Lung (tissue), 12 donors: ENCODE measurements around the gene CHMP1B. TPM values are rescaled to one million over a fixed set of nuclear protein-coding genes. Genes with fewer than 3 reads are reported as not detected.

Source experiments
- ATAC-seq: fragments of 200-7000 bp; cut with Tn5 transposase; one replicate; pipeline ENCODE4 v1.9.1; 2020; ENCODE audit warnings: moderate number of reproducible peaks; ENCODE audit not compliant: insufficient read depth, low FRiP score
- DNase-seq, 3 donors: peaks; one replicate each; pipeline ENCODE4 v3.0.0-alpha.2; 2013 to 2017
- H3K27ac ChIP-seq, 2 donors: one replicate each; pipeline ENCODE4 v1.5.1; 2013; ENCODE audit warnings: mild to moderate bottlenecking in 2 of 2, moderate library complexity in 2 of 2, control low read depth in 1 of 2, inconsistent platforms in 1 of 2, low read depth in 1 of 2, low read length in 1 of 2
- H3K27me3 ChIP-seq, 3 donors: one replicate each; pipeline ENCODE4 v1.5.1; 2013; ENCODE audit warnings: low read length in 2 of 3; ENCODE audit not compliant: control insufficient read depth in 3 of 3, insufficient read depth in 3 of 3
- H3K36me3 ChIP-seq, 4 donors: one replicate each; pipeline ENCODE4 v1.5.1; 2013; ENCODE audit warnings: low read length in 4 of 4, mild to moderate bottlenecking in 1 of 4, moderate library complexity in 1 of 4; ENCODE audit not compliant: control insufficient read depth in 4 of 4, insufficient read depth in 4 of 4
- H3K4me1 ChIP-seq, 5 donors: one replicate each; pipeline ENCODE4 v1.5.1; 2013; ENCODE audit warnings: low read length in 5 of 5, mild to moderate bottlenecking in 2 of 5, moderate library complexity in 1 of 5; ENCODE audit not compliant: control insufficient read depth in 5 of 5, insufficient read depth in 5 of 5
- H3K4me3 ChIP-seq: one replicate; pipeline ENCODE4 v1.5.1; 2013; ENCODE audit warnings: mild to moderate bottlenecking, control low read depth, moderate library complexity
- H3K9ac ChIP-seq, 2 donors: one replicate each; pipeline ENCODE4 v1.5.1; 2013; ENCODE audit warnings: low read length in 2 of 2, control low read depth in 1 of 2; ENCODE audit not compliant: insufficient read depth in 1 of 2
- H3K9me3 ChIP-seq, 4 donors: one replicate each; pipeline ENCODE4 v1.5.1; 2013; ENCODE audit warnings: low read length in 3 of 4, mild to moderate bottlenecking in 1 of 4, moderate library complexity in 1 of 4; ENCODE audit not compliant: control insufficient read depth in 4 of 4, insufficient read depth in 3 of 4
- CTCF ChIP-seq: IDR thresholded peaks from 2 replicates; pipeline ENCODE4 v1.5.1; 2012; ENCODE audit warnings: mild to moderate bottlenecking; ENCODE audit errors: control extremely low read depth, extremely low read depth
- WGBS, 2 donors: extraction: QIAGEN DNeasy Blood & Tissue Kit; methylation state at CpG; one replicate each; pipeline ENCODE4 v1.1.7; 2013; 5-methylcytosine and 5-hydroxymethylcytosine counted together
- polyA plus RNA-seq, 2 donors: library from polyadenylated mRNA; stranded (reverse); fragments of 200-250 nt; gene quantifications; one replicate each; pipeline ENCODE4 v1.2.1, GENCODE V29; 2013
- total RNA-seq, 2 donors: library from RNA; depleted of rRNA in 1 of 2; stranded (reverse); fragments of >200 nt in 1 of 2; gene quantifications; one replicate each; pipeline ENCODE4 v1.2.1, GENCODE V29; 2014 to 2021
- donor health status: control.
- donor health status: control.
- donor health status: Bipolar disorder and iron deficiency.
- donor health status: healthy.
- donor health status: DM: yes; HTN: yes; CAD: no.

Gene CHMP1B
- total and polyA plus RNA-seq, 4 donors: 34.6 to 56.2 (median 40.3) TPM

GRCh38 chr18:11809895-11810294, 41.3 kb upstream of the CHMP1B start:
- no peaks in the 10 kb centered on the region for H3K27me3 ChIP-seq
- no peaks in the 10 kb centered on the region for H3K4me1 ChIP-seq
- DNase-seq: no peak
- H3K4me3 ChIP-seq: no peak overlapping the region
- H3K9me3 ChIP-seq: no peaks in the 10 kb centered on the region
- H3K9ac ChIP-seq: no peak overlapping the region
- 95% methylated on average over 6 of the region's 6 CpGs for WGBS, 2 donors
- TF ChIP-seq CTCF: no peak
- no peaks in the 10 kb centered on the region for H3K36me3 ChIP-seq
- no peak overlapping the region for H3K27ac ChIP-seq
- ATAC-seq: no peak

GRCh38 chr18:11810379-11810778, 40.8 kb upstream of the CHMP1B start:
- DNase-seq: no peak
- Histone ChIP-seq H3K36me3 (no peaks in the 10 kb centered on the region), H3K9ac (no peak overlapping the region), H3K4me3 (no peak overlapping the region), H3K27me3 (no peaks in the 10 kb centered on the region), H3K27ac (no peak overlapping the region), H3K4me1 (no peaks in the 10 kb centered on the region), H3K9me3 (no peaks in the 10 kb centered on the region)
- ATAC-seq: no peak
- 89 to 91% methylated on average over 3 of the region's 3 CpGs for WGBS, 2 donors
- no peak for TF ChIP-seq CTCF

GRCh38 chr18:11811009-11811408, 40.2 kb upstream of the CHMP1B start:
- no peak overlapping the region for H3K27ac ChIP-seq
- no peaks in the 10 kb centered on the region for H3K27me3 ChIP-seq
- DNase-seq (no peak), ATAC-seq (no peak)
- no peak overlapping the region for H3K9ac ChIP-seq
- no peaks in the 10 kb centered on the region for H3K4me1 ChIP-seq
- H3K36me3 ChIP-seq: no peaks in the 10 kb centered on the region
- H3K4me3 ChIP-seq: no peak overlapping the region
- WGBS, 2 donors: 91 to 96% methylated on average over 11 of the region's 11 CpGs
- no peaks in the 10 kb centered on the region for H3K9me3 ChIP-seq
- no peak for TF ChIP-seq CTCF

- H3K27ac ChIP-seq: no peak overlapping the region
- H3K9me3 ChIP-seq: no peaks in the 10 kb centered on the region
- no peak overlapping the region for H3K9ac ChIP-seq
- DNase-seq (peak in 2 of 3 donors; percentile 4 to 27), ATAC-seq (peak; percentile 77)
- no peaks in the 10 kb centered on the region for H3K4me1 ChIP-seq
- 62 to 81% methylated on average over 6 of the region's 6 CpGs for WGBS, 2 donors
- H3K4me3 ChIP-seq: no peak overlapping the region
- no peak for TF ChIP-seq CTCF
- no peaks in the 10 kb centered on the region for H3K27me3 ChIP-seq
- no peaks in the 10 kb centered on the region for H3K36me3 ChIP-seq
These were observed 34.0 kb upstream of the CHMP1B start for GRCh38 chr18:11817229-11817628.
